ENCODE data around the gene PIERCE2. TPM values are rescaled to one million over a fixed set of nuclear protein-coding genes. Genes with fewer than 3 reads are reported as not detected.
A peak's percentile ranks its signal among the peaks of the same experiment; 100 is the strongest.

The PIERCE2 gene, protein sequence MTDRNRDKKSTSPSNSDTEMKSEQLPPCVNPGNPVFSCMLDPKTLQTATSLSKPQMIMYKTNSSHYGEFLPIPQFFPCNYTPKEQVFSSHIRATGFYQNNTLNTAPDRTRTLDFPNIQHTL
- polyA plus RNA-seq = 2.3 TPM
- long read RNA-seq, donor 1, partial matches to known transcripts = 0 of 3 reads
- long read RNA-seq, donor 1, other reads (novel, unspliced or antisense) = 0 of 3 reads
- long read RNA-seq, donor 2 = 0 reads
- long read RNA-seq, donor 3 = 0 reads
- long read RNA-seq, donor 4 = 0 reads
- long read RNA-seq, donor 5, partial matches to known transcripts = 0 of 1 reads
- long read RNA-seq, donor 5, other reads (novel, unspliced or antisense) = 0 of 1 reads
- long read RNA-seq, donor 6, partial matches to known transcripts = 0 of 1 reads
- long read RNA-seq, donor 6, other reads (novel, unspliced or antisense) = 0 of 1 reads
- long read RNA-seq, donor 7, partial matches to known transcripts = 0 of 2 reads
- long read RNA-seq, donor 7, other reads (novel, unspliced or antisense) = 0 of 2 reads
- long read RNA-seq, donor 8, partial matches to known transcripts = 0 of 4 reads
- long read RNA-seq, donor 8, other reads (novel, unspliced or antisense) = 0 of 4 reads
- long read RNA-seq, donor 9 = 0 reads
- long read RNA-seq, donor 10, partial matches to known transcripts = 0 of 3 reads
- long read RNA-seq, donor 10, other reads (novel, unspliced or antisense) = 0 of 3 reads
- long read RNA-seq, donor 11, partial matches to known transcripts = 0 of 3 reads
- long read RNA-seq, donor 11, other reads (novel, unspliced or antisense) = 0 of 3 reads

DNA sequence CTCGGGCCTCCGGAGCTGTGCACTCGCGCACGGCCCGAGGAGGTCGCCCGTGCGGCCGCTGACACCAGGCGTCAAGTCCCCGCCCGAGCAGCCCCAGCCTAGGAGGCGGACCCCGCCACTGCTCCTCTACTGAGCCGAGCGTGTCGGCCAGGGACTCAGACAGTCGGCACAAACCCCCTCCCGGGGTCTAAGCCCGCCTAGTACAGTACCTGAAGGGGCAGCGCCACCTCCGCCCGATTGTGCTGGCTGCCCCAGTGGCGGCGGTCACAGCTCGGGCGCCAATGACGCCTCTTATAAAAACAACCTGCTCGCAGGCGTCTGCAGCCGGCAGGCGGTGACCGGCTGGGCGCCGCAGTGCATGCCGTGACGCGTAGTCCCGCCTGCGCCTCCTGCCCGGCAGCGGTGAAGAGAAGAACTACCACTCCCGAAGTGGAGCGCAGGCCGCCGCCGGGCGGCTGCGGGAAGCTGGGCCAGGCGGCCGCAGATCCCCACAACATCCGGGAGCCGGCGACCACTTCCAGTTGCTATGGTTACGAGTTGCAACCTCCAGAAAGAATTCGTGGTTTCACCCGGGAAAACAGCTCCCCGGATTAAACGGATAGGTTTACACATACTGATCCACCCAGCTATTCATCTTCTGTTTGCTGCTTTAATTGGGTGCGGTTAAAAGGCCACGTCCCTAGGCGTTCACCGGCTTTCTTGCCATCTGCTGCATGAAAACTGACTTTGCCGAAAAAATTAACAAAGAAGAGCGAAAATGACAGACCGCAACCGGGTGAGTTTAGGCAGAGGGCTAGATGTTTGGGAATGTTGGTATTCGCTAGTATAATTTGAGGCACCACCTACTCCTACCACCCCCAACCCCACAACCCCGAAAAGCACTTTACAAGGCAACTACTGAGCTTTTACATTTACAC lies at the start of gene PIERCE2, which contains the start of gene CCPG1:
TSS of gene PIERCE2 (plus strand) at position 484 of the 917 bp plus-strand sequence. CDS start at position 758, 274 bp downstream.
TSS of gene CCPG1 (minus strand) at position 348 of the 917 bp plus-strand sequence. CDS start 18,935 bp downstream, outside the sequence.
- peak within 1 kb of the TSS; percentile 97 for H3K27ac ChIP-seq (ENCODE audit: low read length)
- DNase-seq = peak; percentile 92 to 96
- no peaks in the 10 kb centered on the region for H3K9me3 ChIP-seq (ENCODE audit: control insufficient read depth, low read depth, low read length)
- no peaks in the 10 kb centered on the region for H3K27me3 ChIP-seq (ENCODE audit: control insufficient read depth, insufficient read depth, low read length)
- H3K36me3 ChIP-seq (ENCODE audit: control insufficient read depth, insufficient read depth, low read length) = no peaks in the 10 kb centered on the region
- peak within 1 kb of the TSS; percentile 93 for H3K4me3 ChIP-seq (ENCODE audit: low read length)
- WGBS (ENCODE audit: insufficient coverage, low lambda C conversion rate) = 0% methylated on average over 1 of the region's 70 CpGs
- peaks cover 15% of the 10 kb centered on the region for H3K4me1 ChIP-seq (ENCODE audit: control insufficient read depth, insufficient read depth, low read length)

DNA sequence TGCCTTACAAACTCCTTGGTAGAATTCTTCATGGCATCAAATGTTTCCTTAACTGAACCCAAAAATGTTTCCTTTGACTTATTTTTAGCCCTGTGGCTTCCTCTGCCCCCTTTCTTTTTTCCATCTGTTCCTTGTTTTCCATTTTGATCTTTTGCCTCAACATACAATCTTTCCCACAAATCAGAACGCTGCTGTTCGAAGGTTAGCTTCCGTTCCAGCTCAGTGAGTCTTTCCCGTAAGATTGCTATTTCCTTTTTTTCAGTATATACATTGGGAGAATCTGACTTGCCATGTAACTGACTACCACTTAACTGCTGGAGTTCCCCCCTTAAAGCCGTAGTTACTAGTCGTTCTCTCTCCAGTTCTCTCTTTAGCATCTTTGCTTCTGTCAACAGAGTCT lies 48.0 kb upstream of the PIERCE2 start:
- H3K4me3 ChIP-seq (ENCODE audit: low read length) = no peak overlapping the region
- H3K4me1 ChIP-seq (ENCODE audit: control insufficient read depth, insufficient read depth, low read length) = no peaks in the 10 kb centered on the region
- DNase-seq = no peak
- H3K27me3 ChIP-seq (ENCODE audit: control insufficient read depth, insufficient read depth, low read length) = no peaks in the 10 kb centered on the region
- WGBS (ENCODE audit: insufficient coverage, low lambda C conversion rate) = 88% methylated on average over 5 of the region's 6 CpGs
- H3K27ac ChIP-seq (ENCODE audit: low read length) = no peak overlapping the region
- H3K36me3 ChIP-seq (ENCODE audit: control insufficient read depth, insufficient read depth, low read length) = peaks cover 7% of the 10 kb centered on the region
- H3K9me3 ChIP-seq (ENCODE audit: control insufficient read depth, low read depth, low read length) = no peaks in the 10 kb centered on the region

DNA sequence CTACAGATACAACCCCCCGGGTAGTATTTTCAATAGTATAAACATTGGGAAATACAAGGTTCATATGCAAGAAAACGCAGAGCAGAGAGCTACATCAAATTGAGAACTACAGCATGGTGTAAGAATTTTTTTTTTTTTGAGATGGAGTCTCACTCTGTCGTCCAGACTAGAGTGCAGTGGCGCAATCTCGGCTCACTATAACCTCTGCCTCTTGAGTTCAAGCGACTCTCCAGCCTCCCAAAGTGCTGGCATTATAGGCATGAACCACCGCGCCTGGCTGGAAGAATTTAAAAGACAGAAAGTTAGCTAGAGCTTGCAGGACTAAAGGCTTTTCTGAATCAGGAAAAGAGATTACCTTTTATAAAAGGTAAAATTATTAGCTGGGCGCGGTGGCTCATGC lies 47.2 kb upstream of the PIERCE2 start:
- Histone ChIP-seq H3K9me3 (ENCODE audit: control insufficient read depth, low read depth, low read length) (no peaks in the 10 kb centered on the region), H3K27ac (ENCODE audit: low read length) (no peak overlapping the region), H3K4me3 (ENCODE audit: low read length) (no peak overlapping the region), H3K36me3 (ENCODE audit: control insufficient read depth, insufficient read depth, low read length) (peaks cover 5% of the 10 kb centered on the region), H3K4me1 (ENCODE audit: control insufficient read depth, insufficient read depth, low read length) (no peaks in the 10 kb centered on the region), H3K27me3 (ENCODE audit: control insufficient read depth, insufficient read depth, low read length) (no peaks in the 10 kb centered on the region)
- no peak for DNase-seq
- WGBS (ENCODE audit: insufficient coverage, low lambda C conversion rate) = 100% methylated on average over 1 of the region's 10 CpGs

DNA sequence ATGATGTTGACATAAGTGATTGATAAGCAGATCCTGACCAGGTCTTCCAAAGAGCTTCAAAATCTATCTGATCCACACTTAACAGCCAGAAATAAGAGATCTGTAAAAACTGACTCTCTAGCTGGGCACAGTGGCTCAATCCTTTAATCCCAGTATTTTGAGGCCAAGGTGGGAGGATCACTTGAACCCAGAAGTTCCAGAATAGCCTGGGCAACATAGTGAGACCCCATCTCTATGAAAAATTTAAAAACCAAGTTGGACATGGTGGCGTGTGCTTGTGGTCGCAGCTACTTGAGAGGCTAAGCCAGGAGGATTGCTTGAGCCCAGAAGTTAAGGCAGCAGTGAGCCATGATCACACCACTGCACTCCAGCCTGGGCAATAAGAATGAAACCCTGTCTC lies 45.7 kb upstream of the PIERCE2 start:
- no peak overlapping the region for H3K27ac ChIP-seq (ENCODE audit: low read length)
- no CpG with 5 or more reads among the region's 2 CpGs for WGBS (ENCODE audit: insufficient coverage, low lambda C conversion rate)

DNA sequence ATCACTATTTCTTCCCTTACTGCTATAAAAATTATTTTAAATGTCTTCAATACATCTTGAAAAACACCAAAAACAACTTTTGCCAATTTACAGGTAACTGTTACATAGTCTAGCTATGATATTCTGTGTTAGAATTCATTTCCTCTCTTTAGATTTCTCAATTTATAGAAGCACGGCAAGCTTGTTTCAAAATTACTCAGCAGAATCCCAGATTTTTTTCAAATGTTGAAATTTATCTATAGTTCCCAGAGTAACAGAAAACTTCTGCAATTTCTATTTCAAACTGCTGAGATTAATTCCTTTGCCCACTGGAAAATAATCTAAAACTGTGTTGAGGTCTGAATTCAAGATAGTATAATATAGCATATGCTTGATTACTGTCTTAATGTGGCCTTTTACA lies 41.3 kb upstream of the PIERCE2 start:
- no peak overlapping the region for H3K27ac ChIP-seq (ENCODE audit: low read length)
- DNase-seq = no peak
- no peaks in the 10 kb centered on the region for H3K9me3 ChIP-seq (ENCODE audit: control insufficient read depth, low read depth, low read length)
- no peaks in the 10 kb centered on the region for H3K4me1 ChIP-seq (ENCODE audit: control insufficient read depth, insufficient read depth, low read length)
- H3K4me3 ChIP-seq (ENCODE audit: low read length) = no peak overlapping the region
- peaks cover 9% of the 10 kb centered on the region for H3K36me3 ChIP-seq (ENCODE audit: control insufficient read depth, insufficient read depth, low read length)
- H3K27me3 ChIP-seq (ENCODE audit: control insufficient read depth, insufficient read depth, low read length) = no peaks in the 10 kb centered on the region
- WGBS (ENCODE audit: insufficient coverage, low lambda C conversion rate) = 100% methylated on average over 1 of the region's 1 CpG

More for the DNA sequence above, 45.7 kb upstream of the PIERCE2 start:
- no peaks in the 10 kb centered on the region for H3K27me3 ChIP-seq (ENCODE audit: control insufficient read depth, insufficient read depth, low read length)
- no peaks in the 10 kb centered on the region for H3K36me3 ChIP-seq (ENCODE audit: control insufficient read depth, insufficient read depth, low read length)
- no peak for DNase-seq
- no peak overlapping the region for H3K4me3 ChIP-seq (ENCODE audit: low read length)
- H3K4me1 ChIP-seq (ENCODE audit: control insufficient read depth, insufficient read depth, low read length) = no peaks in the 10 kb centered on the region
- H3K9me3 ChIP-seq (ENCODE audit: control insufficient read depth, low read depth, low read length) = no peaks in the 10 kb centered on the region

DNA sequence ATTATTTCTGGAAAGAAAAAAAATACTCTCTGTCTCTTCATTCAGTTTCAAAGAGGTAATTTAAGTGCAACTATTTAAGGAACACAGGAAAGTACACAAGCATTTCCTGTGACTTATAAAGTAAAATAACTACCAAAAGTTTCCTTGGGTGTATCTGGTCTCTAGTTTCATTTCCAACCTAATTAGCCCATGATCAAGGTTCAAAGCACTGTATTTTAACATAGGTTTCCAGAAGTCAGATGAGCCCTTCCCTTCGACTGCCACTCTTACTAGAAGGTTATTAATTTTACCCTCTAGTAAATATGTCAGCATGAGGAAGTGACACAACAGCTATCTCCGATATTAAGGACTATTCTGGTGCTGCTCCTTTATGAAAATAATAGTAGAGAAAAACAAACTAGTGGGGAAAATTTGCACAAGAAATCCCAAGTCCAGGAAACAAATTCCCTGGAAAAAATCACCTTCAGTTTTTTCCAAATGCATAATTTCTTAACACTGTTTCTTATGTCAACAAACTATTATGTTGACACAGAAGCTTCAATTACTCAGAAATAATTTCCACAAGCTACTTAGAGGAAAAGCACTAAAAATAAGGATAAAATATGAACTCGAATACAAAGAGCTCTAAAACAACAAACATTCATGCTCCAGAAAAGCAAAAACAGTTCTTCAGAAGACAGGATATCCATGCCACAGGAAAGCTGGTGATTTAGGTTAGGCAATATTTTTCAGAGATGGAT lies 35.4 kb upstream of the PIERCE2 start:
- no peak overlapping the region for H3K27ac ChIP-seq (ENCODE audit: low read length)
- no peaks in the 10 kb centered on the region for H3K4me1 ChIP-seq (ENCODE audit: control insufficient read depth, insufficient read depth, low read length)
- peak in 1 of 2 donors; percentile 29 for DNase-seq
- WGBS (ENCODE audit: insufficient coverage, low lambda C conversion rate) = 67% methylated on average over 1 of the region's 3 CpGs
- H3K36me3 ChIP-seq (ENCODE audit: control insufficient read depth, insufficient read depth, low read length) = peaks cover 19% of the 10 kb centered on the region
- H3K4me3 ChIP-seq (ENCODE audit: low read length) = no peak overlapping the region
- no peaks in the 10 kb centered on the region for H3K9me3 ChIP-seq (ENCODE audit: control insufficient read depth, low read depth, low read length)
- H3K27me3 ChIP-seq (ENCODE audit: control insufficient read depth, insufficient read depth, low read length) = no peaks in the 10 kb centered on the region

DNA sequence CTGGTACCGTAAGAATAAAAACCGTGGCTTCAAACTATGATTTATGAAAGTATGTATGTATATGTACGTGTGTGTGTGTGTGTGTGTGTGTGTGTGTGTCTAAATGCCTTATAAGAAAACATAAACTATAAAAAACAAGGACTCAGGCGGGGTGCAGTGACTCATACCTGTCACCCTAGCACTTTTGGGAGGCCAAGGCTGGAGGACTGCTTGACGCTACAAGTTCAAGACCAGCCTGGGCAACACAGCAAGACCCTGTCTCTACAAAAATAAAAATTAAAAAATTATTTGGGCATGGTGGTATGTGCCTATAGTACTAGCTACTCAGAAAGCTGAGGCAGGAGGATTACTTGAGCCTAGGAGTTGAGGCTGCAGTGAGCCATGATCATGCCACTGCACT lies 29.2 kb upstream of the PIERCE2 start:
- Histone ChIP-seq H3K9me3 (ENCODE audit: control insufficient read depth, low read depth, low read length) (no peaks in the 10 kb centered on the region), H3K4me3 (ENCODE audit: low read length) (no peak overlapping the region), H3K36me3 (ENCODE audit: control insufficient read depth, insufficient read depth, low read length) (peaks cover 18% of the 10 kb centered on the region), H3K27ac (ENCODE audit: low read length) (no peak overlapping the region), H3K4me1 (ENCODE audit: control insufficient read depth, insufficient read depth, low read length) (no peaks in the 10 kb centered on the region), H3K27me3 (ENCODE audit: control insufficient read depth, insufficient read depth, low read length) (no peaks in the 10 kb centered on the region)
- 100% methylated on average over 1 of the region's 5 CpGs for WGBS (ENCODE audit: insufficient coverage, low lambda C conversion rate)
- DNase-seq = no peak

DNA sequence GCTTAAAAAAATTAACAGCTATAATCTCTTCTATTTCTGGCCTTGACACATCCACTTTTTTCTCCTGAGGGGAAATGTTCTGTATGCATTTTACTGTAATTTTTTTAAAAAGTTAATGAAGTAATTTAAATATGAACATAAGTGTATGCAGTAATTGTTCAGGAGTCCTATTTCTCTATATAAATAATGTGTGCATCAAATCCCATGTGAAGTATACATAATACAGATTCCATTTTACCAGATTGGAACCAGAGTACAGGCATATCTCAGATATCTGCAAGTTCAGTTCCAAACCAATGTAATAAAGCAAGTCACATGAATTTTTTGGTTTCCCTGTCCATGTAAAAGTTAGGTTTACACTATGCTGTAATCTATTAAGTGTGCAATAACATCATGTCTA lies 26.7 kb upstream of the PIERCE2 start:
- Histone ChIP-seq H3K36me3 (ENCODE audit: control insufficient read depth, insufficient read depth, low read length) (peaks cover 16% of the 10 kb centered on the region), H3K27ac (ENCODE audit: low read length) (no peak overlapping the region), H3K9me3 (ENCODE audit: control insufficient read depth, low read depth, low read length) (no peaks in the 10 kb centered on the region), H3K4me1 (ENCODE audit: control insufficient read depth, insufficient read depth, low read length) (no peaks in the 10 kb centered on the region), H3K27me3 (ENCODE audit: control insufficient read depth, insufficient read depth, low read length) (no peaks in the 10 kb centered on the region), H3K4me3 (ENCODE audit: low read length) (no peak overlapping the region)
- DNase-seq = no peak

DNA sequence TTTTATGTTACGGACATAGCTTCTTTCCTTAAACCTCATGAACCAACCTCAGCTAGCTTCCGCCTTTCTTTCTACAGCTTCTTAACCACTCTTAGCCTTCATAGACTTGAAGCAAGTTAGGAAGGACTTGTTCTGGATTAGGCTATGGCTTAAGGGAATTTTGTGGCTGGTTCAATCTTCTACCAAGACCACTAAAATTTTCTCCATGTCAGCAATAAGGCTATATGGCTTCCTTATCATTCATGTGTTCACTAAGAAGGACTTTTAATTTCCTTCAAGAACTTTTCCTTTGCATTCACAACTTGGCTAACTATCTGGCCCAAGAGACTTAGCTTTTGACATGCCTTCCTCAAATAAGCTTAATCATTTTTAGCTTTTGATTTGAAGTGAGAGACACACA lies 24.6 kb upstream of the PIERCE2 start:
- no peaks in the 10 kb centered on the region for H3K27me3 ChIP-seq (ENCODE audit: control insufficient read depth, insufficient read depth, low read length)
- no peak overlapping the region for H3K27ac ChIP-seq (ENCODE audit: low read length)
- H3K9me3 ChIP-seq (ENCODE audit: control insufficient read depth, low read depth, low read length) = no peaks in the 10 kb centered on the region
- H3K36me3 ChIP-seq (ENCODE audit: control insufficient read depth, insufficient read depth, low read length) = peaks cover 17% of the 10 kb centered on the region
- H3K4me1 ChIP-seq (ENCODE audit: control insufficient read depth, insufficient read depth, low read length) = no peaks in the 10 kb centered on the region
- H3K4me3 ChIP-seq (ENCODE audit: low read length) = no peak overlapping the region
- DNase-seq = no peak
- no CpG with 5 or more reads among the region's 2 CpGs for WGBS (ENCODE audit: insufficient coverage, low lambda C conversion rate)

Data from large intestine (tissue), 12 donors.